Neuronal stem cell (in vitro differentiated cells): ENCODE results near the gene ATP5F1D.
A peak's percentile ranks its signal among the peaks of the same experiment; 100 is the strongest.

Experiments
- DNase-seq: peaks from one replicate; pipeline ENCODE4 v3.0.0-alpha.2; 2013; ENCODE audit warnings: low spot score
- H2AFZ ChIP-seq: one replicate; pipeline ENCODE4 v1.6.1; 2013; ENCODE audit warnings: mild to moderate bottlenecking, low read length, inconsistent platforms
- H2AK5ac ChIP-seq: 2 replicates; pipeline ENCODE4 v1.6.1; 2013; ENCODE audit warnings: low read depth, mild to moderate bottlenecking, inconsistent platforms, low read length, moderate library complexity, mixed read lengths
- H2BK120ac ChIP-seq: 2 replicates; pipeline ENCODE4 v1.6.1; 2013; ENCODE audit warnings: low read depth, mild to moderate bottlenecking, inconsistent platforms, low read length, moderate library complexity, mixed read lengths
- H2BK12ac ChIP-seq: one replicate; pipeline ENCODE4 v1.6.1; 2013; ENCODE audit warnings: low read length, inconsistent platforms
- H2BK15ac ChIP-seq: 2 replicates; pipeline ENCODE4 v1.6.1; 2013; ENCODE audit warnings: mild to moderate bottlenecking, low read length, inconsistent platforms, mixed read lengths
- H2BK5ac ChIP-seq: one replicate; pipeline ENCODE4 v1.6.1; 2013; ENCODE audit warnings: inconsistent platforms, mild to moderate bottlenecking, low read length, moderate library complexity
- H3K14ac ChIP-seq: one replicate; pipeline ENCODE4 v1.6.1; 2013; ENCODE audit warnings: low read length, inconsistent platforms
- H3K18ac ChIP-seq: 2 replicates; pipeline ENCODE4 v1.6.1; 2013; ENCODE audit warnings: low read length, inconsistent platforms
- H3K23ac ChIP-seq: 2 replicates; pipeline ENCODE4 v1.6.1; 2013; ENCODE audit warnings: low read depth, mild to moderate bottlenecking, mixed read lengths, low read length, inconsistent platforms; ENCODE audit not compliant: poor library complexity
- H3K27ac ChIP-seq: replicated peaks from 3 replicates; pipeline ENCODE4 v1.5.1; 2013; ENCODE audit warnings: low read length, inconsistent platforms
- H3K27me3 ChIP-seq, 3 experiments: 2 replicates each; pipeline ENCODE4 v1.6.1; 2013; ENCODE audit warnings: low read length in 3 of 3, mild to moderate bottlenecking in 2 of 3, inconsistent platforms in 1 of 3, low read depth in 1 of 3, mixed read lengths in 1 of 3, moderate library complexity in 1 of 3; ENCODE audit not compliant: control insufficient read depth in 3 of 3, insufficient read depth in 3 of 3
- H3K36me3 ChIP-seq, 2 donors: replicated peaks in 1 of 2; 2 replicates each; pipeline ENCODE4 v1.6.1; 2013; ENCODE audit warnings: low read length in 2 of 2; ENCODE audit not compliant: control insufficient read depth in 2 of 2, insufficient read depth in 2 of 2
- H3K4ac ChIP-seq: 2 replicates; pipeline ENCODE4 v1.6.1; 2013; ENCODE audit warnings: inconsistent platforms, mild to moderate bottlenecking, low read length, moderate library complexity
- H3K4me1 ChIP-seq, 2 donors: 1 replicate in 1 of 2; 2 replicates in 1 of 2; pipeline ENCODE4 v1.6.1; 2013; ENCODE audit warnings: low read length in 2 of 2, low read depth in 1 of 2; ENCODE audit not compliant: control insufficient read depth in 2 of 2, insufficient read depth in 1 of 2
- H3K4me2 ChIP-seq: one replicate; pipeline ENCODE4 v1.6.1; 2013; ENCODE audit warnings: mild to moderate bottlenecking, low read length, inconsistent platforms; ENCODE audit not compliant: insufficient read depth, poor library complexity, severe bottlenecking
- H3K4me3 ChIP-seq, 2 donors: 2 replicates each; pipeline ENCODE4 v1.5.1; 2013; ENCODE audit warnings: low read length in 2 of 2, mild to moderate bottlenecking in 2 of 2, inconsistent platforms in 1 of 2, moderate library complexity in 1 of 2
- H3K79me1 ChIP-seq: one replicate; pipeline ENCODE4 v1.6.1; 2013; ENCODE audit warnings: low read depth, mild to moderate bottlenecking, inconsistent platforms, low read length, moderate library complexity
- H3K9ac ChIP-seq: one replicate; pipeline ENCODE4 v1.6.1; 2013; ENCODE audit warnings: mild to moderate bottlenecking, low read depth, low read length, inconsistent platforms; ENCODE audit not compliant: poor library complexity
- H3K9me3 ChIP-seq, 2 donors: replicated peaks in 1 of 2; 2 replicates each; pipeline versions ENCODE3 to v1.6.1; 2013; ENCODE audit warnings: low read length in 2 of 2, mild to moderate bottlenecking in 2 of 2, inconsistent platforms in 1 of 2, low read depth in 1 of 2, mixed read lengths in 1 of 2, moderate library complexity in 1 of 2; ENCODE audit not compliant: control insufficient read depth in 2 of 2, insufficient read depth in 1 of 2
- H4K8ac ChIP-seq: one replicate; pipeline ENCODE4 v1.6.1; 2013; ENCODE audit warnings: low read depth, mild to moderate bottlenecking, inconsistent platforms, low read length, moderate library complexity
- H4K91ac ChIP-seq: one replicate; pipeline ENCODE4 v1.6.1; 2013; ENCODE audit warnings: low read length, low read depth, mild to moderate bottlenecking, inconsistent platforms; ENCODE audit not compliant: poor library complexity
- WGBS, 2 donors: extraction: QIAGEN DNeasy Blood & Tissue Kit; methylation state at CpG; one replicate each; pipeline ENCODE4 v1.1.7; 2013; ENCODE audit warnings: missing lambda C conversion rate in 2 of 2, mixed read lengths in 1 of 2; ENCODE audit not compliant: insufficient read length in 2 of 2, insufficient replicate concordance in 1 of 2; ENCODE audit errors: extremely low coverage in 2 of 2; 5-methylcytosine and 5-hydroxymethylcytosine counted together

The ATP5F1D gene

GRCh38 chr19:1280636-1281568 is 39.4 kb downstream of the ATP5F1D start:
- H3K4me2 ChIP-seq = no peak overlapping the region
- peak overlapping the region; percentile 67 for H2BK15ac ChIP-seq
- H2AK5ac ChIP-seq = peak overlapping the region; percentile 82
- no peak overlapping the region for H3K18ac ChIP-seq
- H3K36me3 ChIP-seq = peaks cover 12 to 24% of the 10 kb centered on the region in 2 donors
- peaks cover 6% of the 10 kb centered on the region for H3K79me1 ChIP-seq
- no peak overlapping the region for H3K14ac ChIP-seq
- H3K9me3 ChIP-seq = no peaks in the 10 kb centered on the region
- H3K27ac ChIP-seq = no peak overlapping the region
- H2AFZ ChIP-seq = no peak overlapping the region
- H4K8ac ChIP-seq = no peak overlapping the region
- peaks cover 0 to 11% (median 4%) of the 10 kb centered on the region in 3 experiments for H3K27me3 ChIP-seq
- no peak overlapping the region for H3K4ac ChIP-seq
- H2BK5ac ChIP-seq = peak overlapping the region; percentile 71
- WGBS, 2 donors = no CpG with 5 or more reads among the region's 53 CpGs
- peaks cover 9 to 25% of the 10 kb centered on the region in 2 donors for H3K4me1 ChIP-seq
- no peak overlapping the region for H4K91ac ChIP-seq
- no peak for DNase-seq
- H3K23ac ChIP-seq = peak overlapping the region; percentile 57
- peak overlapping the region; percentile 73 for H2BK12ac ChIP-seq
- no peak overlapping the region for H2BK120ac ChIP-seq
- no peak overlapping the region for H3K9ac ChIP-seq
- no peak overlapping the region for H3K4me3 ChIP-seq

- no peak overlapping the region for H2BK120ac ChIP-seq
Measured at GRCh38 chr19:1281569-1282287, 40.2 kb downstream of the ATP5F1D start.

GRCh38 chr19:1282588-1283206 is 41.1 kb downstream of the ATP5F1D start:
- H3K27ac ChIP-seq = no peak overlapping the region
- no peak overlapping the region for H2BK12ac ChIP-seq
- H3K4me3 ChIP-seq = no peak overlapping the region
- no peak overlapping the region for H2BK15ac ChIP-seq
- no peaks in the 10 kb centered on the region for H3K9me3 ChIP-seq
- no peak for DNase-seq
- peaks cover 17% of the 10 kb centered on the region for H3K79me1 ChIP-seq
- H3K36me3 ChIP-seq = peaks cover 9 to 14% of the 10 kb centered on the region in 2 donors
- H3K4me2 ChIP-seq = no peak overlapping the region
- no CpG with 5 or more reads among the region's 18 CpGs for WGBS, 2 donors
- peak overlapping the region; percentile 73 for H3K23ac ChIP-seq
- H3K18ac ChIP-seq = peak overlapping the region; percentile 64
- peaks cover 0 to 11% (median 4%) of the 10 kb centered on the region in 3 experiments for H3K27me3 ChIP-seq
- H3K4ac ChIP-seq = no peak overlapping the region
- H2AFZ ChIP-seq = no peak overlapping the region
- H3K14ac ChIP-seq = peak overlapping the region; percentile 21
- no peak overlapping the region for H2BK5ac ChIP-seq
- no peak overlapping the region for H2BK120ac ChIP-seq
- H4K91ac ChIP-seq = no peak overlapping the region
- no peak overlapping the region for H3K9ac ChIP-seq
- H4K8ac ChIP-seq = no peak overlapping the region
- H3K4me1 ChIP-seq = peaks cover 10 to 28% of the 10 kb centered on the region in 2 donors
- peak overlapping the region; percentile 84 for H2AK5ac ChIP-seq

More at GRCh38 chr19:1281569-1282287, 40.2 kb downstream of the ATP5F1D start:
- H3K9ac ChIP-seq = no peak overlapping the region
- H3K27me3 ChIP-seq = peaks cover 0 to 11% (median 4%) of the 10 kb centered on the region in 3 experiments
- H3K79me1 ChIP-seq = peaks cover 8% of the 10 kb centered on the region
- peak overlapping the region; percentile 24 for H2BK5ac ChIP-seq
- no peak overlapping the region for H4K8ac ChIP-seq
- H3K14ac ChIP-seq = no peak overlapping the region
- no peaks in the 10 kb centered on the region for H3K9me3 ChIP-seq
- no peak overlapping the region for H3K27ac ChIP-seq
- H3K4me1 ChIP-seq = peaks cover 7 to 21% of the 10 kb centered on the region in 2 donors
- H2AFZ ChIP-seq = no peak overlapping the region
- H2AK5ac ChIP-seq = peak overlapping the region; percentile 70
- no peak overlapping the region for H3K23ac ChIP-seq
- no peak overlapping the region for H3K4ac ChIP-seq
- H3K4me3 ChIP-seq = no peak overlapping the region
- H4K91ac ChIP-seq = no peak overlapping the region
- H3K4me2 ChIP-seq = no peak overlapping the region
- no peak for DNase-seq
- 100% methylated on average over 1 of the region's 15 CpGs; no CpG with 5 or more reads in 1 of the 2 donors for WGBS, 2 donors
- H2BK12ac ChIP-seq = peak overlapping the region; percentile 63
- H2BK15ac ChIP-seq = peak overlapping the region; percentile 37
- peaks cover 12 to 24% of the 10 kb centered on the region in 2 donors for H3K36me3 ChIP-seq
- H3K18ac ChIP-seq = no peak overlapping the region
